K562 (cell line): ENCODE results near the gene ZNF277.
"Not testable (repeated sequence)": the region's sequence is repeated elsewhere in the genome, so short reads cannot be mapped to it uniquely, and the experiment has no call there.

Experiments used
- DPF2 ChIP-seq: fragments of 450-650 bp; IDR thresholded peaks from 2 replicates; pipeline ENCODE4 v1.6.1; 2016
- SMARCA4 ChIP-seq: fragments of 450-650 bp; IDR thresholded peaks from 2 replicates; pipeline ENCODE4 v1.6.1; 2016

DNA sequence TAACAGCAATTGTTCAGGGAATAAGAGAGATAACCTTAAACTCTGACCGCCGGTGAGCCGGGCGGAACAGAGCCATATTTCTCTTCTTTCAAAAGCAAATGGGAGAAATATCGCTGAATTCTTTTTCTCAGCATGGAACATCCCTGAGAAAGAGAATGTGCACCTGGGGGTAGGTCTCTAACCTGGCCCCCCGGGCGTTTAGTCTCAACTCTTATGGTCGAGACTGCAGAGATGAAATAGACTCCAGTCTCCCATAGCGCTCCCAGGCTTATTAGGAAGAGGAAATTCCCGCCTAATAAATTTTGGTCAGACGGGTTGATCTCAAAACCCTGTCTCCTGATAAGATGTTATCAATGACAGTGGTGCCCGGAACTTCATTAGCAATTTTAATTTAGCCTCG is 43.5 kb downstream of the ZNF277 start:
- not testable (repeated sequence) for TF ChIP-seq DPF2, SMARCA4
